Measurements from ENCODE around the gene PTGFRN.

Gene PTGFRN

DNA sequence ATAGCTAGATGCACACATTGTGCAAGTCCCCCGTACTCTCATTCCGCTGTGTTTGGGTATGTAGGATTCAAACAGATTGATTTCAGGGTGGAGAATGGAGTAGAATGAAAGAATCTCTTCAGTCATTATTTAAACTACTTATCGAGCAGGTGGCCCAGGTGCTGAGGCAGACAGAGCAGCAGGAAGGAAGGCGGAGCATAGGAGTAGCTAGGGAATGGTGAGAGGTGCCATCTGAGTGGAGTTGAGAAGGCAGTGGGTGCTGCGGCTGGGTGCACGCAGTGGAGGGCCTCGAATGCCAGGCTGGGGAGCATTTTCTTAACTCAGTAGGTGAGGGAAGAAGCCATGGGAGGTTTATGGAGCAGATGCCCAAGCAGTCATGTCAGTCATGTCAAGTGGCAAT, 46.7 kb downstream of the PTGFRN start:
- no peaks in the 10 kb centered on the region for H3K36me3 ChIP-seq (ENCODE audit: control insufficient read depth in 4 of 4, insufficient read depth in 4 of 4, low read length in 3 of 4)
- peaks cover 0 to 9% (median 3%) of the 10 kb centered on the region in 5 experiments for H3K27me3 ChIP-seq (replicated peaks in 2 of 5; ENCODE audit: control insufficient read depth in 4 of 5, insufficient read depth in 5 of 5, low read length in 4 of 5)
- no peak overlapping the region for H3K27ac ChIP-seq (ENCODE audit: insufficient read depth in 1 of 2, low read depth in 1 of 2, low read length in 2 of 2, poor library complexity in 1 of 2, severe bottlenecking in 2 of 2)
- H3K9me3 ChIP-seq (ENCODE audit: control extremely low read depth in 1 of 5, control insufficient read depth in 4 of 5, insufficient read depth in 2 of 5, low read depth in 1 of 5, low read length in 4 of 5): no peaks in the 10 kb centered on the region
- WGBS (ENCODE audit: insufficient coverage): 98% methylated on average over 7 of the region's 7 CpGs
- CTCF ChIA-PET: no interaction called here
- no peak overlapping the region for H3K4me3 ChIP-seq (ENCODE audit: control insufficient read depth in 1 of 7, extremely low read depth in 1 of 7, insufficient read depth in 4 of 7, low read depth in 2 of 7, low read length in 6 of 7)
- no peak for DNase-seq
- H3K4me1 ChIP-seq (ENCODE audit: control extremely low read depth in 1 of 4, control insufficient read depth in 4 of 4, insufficient read depth in 4 of 4, low read length in 3 of 4): no peaks in the 10 kb centered on the region
- POLR2A ChIA-PET: no interaction called here

DNA sequence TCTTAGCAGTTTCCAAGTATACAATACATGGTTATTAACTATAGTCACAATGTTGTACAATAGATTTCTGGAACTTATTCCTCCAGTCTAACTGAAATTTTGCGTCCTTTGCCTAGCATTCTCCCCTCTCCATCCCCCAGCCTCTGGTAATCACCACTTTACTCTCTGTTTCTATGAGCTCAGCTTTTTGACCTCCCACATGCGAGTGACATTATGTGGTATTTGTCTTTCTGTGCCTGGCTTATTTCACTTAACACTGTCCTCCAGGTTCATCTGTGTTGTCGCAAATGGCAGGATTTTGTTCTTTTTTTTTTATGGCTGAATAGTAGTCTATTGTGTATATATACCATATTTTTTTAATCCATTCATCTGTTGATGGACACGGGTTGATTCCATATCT, 47.9 kb downstream of the PTGFRN start:
- no peak for DNase-seq
- Histone ChIP-seq H3K36me3 (ENCODE audit: control insufficient read depth in 4 of 4, insufficient read depth in 4 of 4, low read length in 3 of 4) (no peaks in the 10 kb centered on the region), H3K9me3 (ENCODE audit: control extremely low read depth in 1 of 5, control insufficient read depth in 4 of 5, insufficient read depth in 2 of 5, low read depth in 1 of 5, low read length in 4 of 5) (no peaks in the 10 kb centered on the region), H3K27ac (ENCODE audit: insufficient read depth in 1 of 2, low read depth in 1 of 2, low read length in 2 of 2, poor library complexity in 1 of 2, severe bottlenecking in 2 of 2) (no peak overlapping the region), H3K4me3 (ENCODE audit: control insufficient read depth in 1 of 7, extremely low read depth in 1 of 7, insufficient read depth in 4 of 7, low read depth in 2 of 7, low read length in 6 of 7) (no peak overlapping the region), H3K27me3 (replicated peaks in 2 of 5; ENCODE audit: control insufficient read depth in 4 of 5, insufficient read depth in 5 of 5, low read length in 4 of 5) (peaks cover 0 to 15% (median 5%) of the 10 kb centered on the region in 5 experiments), H3K4me1 (ENCODE audit: control extremely low read depth in 1 of 4, control insufficient read depth in 4 of 4, insufficient read depth in 4 of 4, low read length in 3 of 4) (peaks cover 0 to 5% (median under 1%) of the 10 kb centered on the region in 4 experiments)
- 100% methylated on average over 1 of the region's 4 CpGs for WGBS (ENCODE audit: insufficient coverage)
- ChIA-PET POLR2A (no interaction called here), CTCF (interaction anchor here (2.1 kb wide), 1 partner anchor 10 kb away, joined by 6 read pairs; no protein-coding TSS in a partner anchor)

DNA sequence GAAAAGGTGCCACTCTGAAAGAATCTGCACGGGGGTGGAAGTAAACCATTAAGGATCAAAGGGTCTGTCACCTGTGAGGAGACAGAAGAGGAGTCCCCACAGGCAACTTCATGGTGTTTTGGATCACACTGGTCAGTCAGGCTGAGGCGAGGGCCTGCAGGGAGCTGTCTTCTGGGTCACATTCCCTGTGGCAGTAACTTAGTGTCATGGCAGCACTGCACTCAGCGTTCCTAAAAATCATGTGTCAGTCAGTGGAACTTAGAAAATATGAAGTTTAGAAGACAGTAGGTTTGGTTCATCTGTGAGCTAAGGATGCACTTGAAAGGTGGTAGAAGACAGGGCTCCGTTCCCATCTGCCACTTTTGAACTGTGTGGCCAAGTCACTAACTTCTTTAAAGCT, 48.4 kb downstream of the PTGFRN start:
- 94% methylated on average over 4 of the region's 4 CpGs for WGBS (ENCODE audit: insufficient coverage)
- H3K27ac ChIP-seq (ENCODE audit: insufficient read depth in 1 of 2, low read depth in 1 of 2, low read length in 2 of 2, poor library complexity in 1 of 2, severe bottlenecking in 2 of 2): no peak overlapping the region
- no peak overlapping the region for H3K4me3 ChIP-seq (ENCODE audit: control insufficient read depth in 1 of 7, extremely low read depth in 1 of 7, insufficient read depth in 4 of 7, low read depth in 2 of 7, low read length in 6 of 7)
- DNase-seq: no peak
- POLR2A ChIA-PET: no interaction called here
- H3K9me3 ChIP-seq (ENCODE audit: control extremely low read depth in 1 of 5, control insufficient read depth in 4 of 5, insufficient read depth in 2 of 5, low read depth in 1 of 5, low read length in 4 of 5): no peaks in the 10 kb centered on the region
- no peaks in the 10 kb centered on the region for H3K36me3 ChIP-seq (ENCODE audit: control insufficient read depth in 4 of 4, insufficient read depth in 4 of 4, low read length in 3 of 4)
- CTCF ChIA-PET: interaction anchor here (2.1 kb wide), 1 partner anchor 10 kb away, joined by 6 read pairs; no protein-coding TSS in a partner anchor
- peaks cover 0 to 9% (median 4%) of the 10 kb centered on the region in 4 experiments for H3K4me1 ChIP-seq (ENCODE audit: control extremely low read depth in 1 of 4, control insufficient read depth in 4 of 4, insufficient read depth in 4 of 4, low read length in 3 of 4)
- peaks cover 0 to 15% (median 5%) of the 10 kb centered on the region in 5 experiments for H3K27me3 ChIP-seq (replicated peaks in 2 of 5; ENCODE audit: control insufficient read depth in 4 of 5, insufficient read depth in 5 of 5, low read length in 4 of 5)

DNA sequence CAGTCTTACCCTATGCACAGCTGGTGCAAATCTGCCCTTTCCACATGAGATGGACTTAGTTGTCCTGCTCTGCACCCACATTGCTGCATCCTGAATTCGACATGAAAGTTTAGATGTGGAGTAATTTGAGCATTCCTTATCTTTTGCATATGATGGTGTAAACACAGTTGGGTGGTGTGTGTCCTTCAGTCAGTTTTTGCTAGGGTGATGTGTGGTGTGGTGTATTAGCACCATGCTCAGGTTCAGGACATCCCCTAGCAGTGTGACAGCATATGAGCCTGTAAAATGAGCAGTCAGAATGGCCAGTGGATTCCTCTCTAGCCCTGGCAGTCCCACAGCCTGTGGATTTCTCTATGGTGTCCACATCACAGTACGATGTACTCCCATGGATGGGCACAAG, 49.3 kb downstream of the PTGFRN start:
- WGBS (ENCODE audit: insufficient coverage): 100% methylated on average over 1 of the region's 2 CpGs
- H3K36me3 ChIP-seq (ENCODE audit: control insufficient read depth in 4 of 4, insufficient read depth in 4 of 4, low read length in 3 of 4): no peaks in the 10 kb centered on the region
- H3K27ac ChIP-seq (ENCODE audit: insufficient read depth in 1 of 2, low read depth in 1 of 2, low read length in 2 of 2, poor library complexity in 1 of 2, severe bottlenecking in 2 of 2): no peak overlapping the region
- no peak overlapping the region for H3K4me3 ChIP-seq (ENCODE audit: control insufficient read depth in 1 of 7, extremely low read depth in 1 of 7, insufficient read depth in 4 of 7, low read depth in 2 of 7, low read length in 6 of 7)
- CTCF ChIA-PET: no interaction called here
- H3K4me1 ChIP-seq (ENCODE audit: control extremely low read depth in 1 of 4, control insufficient read depth in 4 of 4, insufficient read depth in 4 of 4, low read length in 3 of 4): peaks cover 0 to 13% (median 10%) of the 10 kb centered on the region in 4 experiments
- H3K9me3 ChIP-seq (ENCODE audit: control extremely low read depth in 1 of 5, control insufficient read depth in 4 of 5, insufficient read depth in 2 of 5, low read depth in 1 of 5, low read length in 4 of 5): no peaks in the 10 kb centered on the region
- DNase-seq: no peak
- peaks cover 0 to 15% (median 5%) of the 10 kb centered on the region in 5 experiments for H3K27me3 ChIP-seq (replicated peaks in 2 of 5; ENCODE audit: control insufficient read depth in 4 of 5, insufficient read depth in 5 of 5, low read length in 4 of 5)
- POLR2A ChIA-PET: no interaction called here

DNA sequence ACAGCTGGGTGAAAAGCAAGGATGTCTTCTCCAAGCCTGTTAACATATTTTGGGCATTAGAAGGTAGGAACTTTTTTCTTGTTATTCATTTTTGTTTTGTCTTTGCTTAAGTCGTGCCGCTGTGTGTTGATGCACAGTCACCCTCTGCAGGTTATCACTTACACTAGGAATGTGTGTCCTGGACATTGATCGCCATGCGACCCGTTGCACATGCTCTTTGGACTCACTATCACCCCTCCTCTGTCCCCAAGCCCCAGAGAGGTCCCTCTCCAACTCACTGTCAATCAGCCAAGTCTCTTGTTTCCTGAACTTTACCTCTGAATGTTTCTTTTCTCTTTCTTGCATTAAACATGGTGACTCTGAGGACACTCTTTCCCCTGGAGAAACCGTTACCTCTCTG, 51.9 kb downstream of the PTGFRN start:
- CTCF ChIA-PET: no interaction called here
- no peak overlapping the region for H3K4me3 ChIP-seq (ENCODE audit: control insufficient read depth in 1 of 7, extremely low read depth in 1 of 7, insufficient read depth in 4 of 7, low read depth in 2 of 7, low read length in 6 of 7)
- WGBS (ENCODE audit: insufficient coverage): 93% methylated on average over 6 of the region's 6 CpGs
- no peaks in the 10 kb centered on the region for H3K36me3 ChIP-seq (ENCODE audit: control insufficient read depth in 4 of 4, insufficient read depth in 4 of 4, low read length in 3 of 4)
- POLR2A ChIA-PET: no interaction called here
- peaks cover 0 to 13% (median 10%) of the 10 kb centered on the region in 4 experiments for H3K4me1 ChIP-seq (ENCODE audit: control extremely low read depth in 1 of 4, control insufficient read depth in 4 of 4, insufficient read depth in 4 of 4, low read length in 3 of 4)
- H3K9me3 ChIP-seq (ENCODE audit: control extremely low read depth in 1 of 5, control insufficient read depth in 4 of 5, insufficient read depth in 2 of 5, low read depth in 1 of 5, low read length in 4 of 5): no peaks in the 10 kb centered on the region
- peaks cover 0 to 20% (median 7%) of the 10 kb centered on the region in 5 experiments for H3K27me3 ChIP-seq (replicated peaks in 2 of 5; ENCODE audit: control insufficient read depth in 4 of 5, insufficient read depth in 5 of 5, low read length in 4 of 5)
- H3K27ac ChIP-seq (ENCODE audit: insufficient read depth in 1 of 2, low read depth in 1 of 2, low read length in 2 of 2, poor library complexity in 1 of 2, severe bottlenecking in 2 of 2): no peak overlapping the region
- DNase-seq: no peak

DNA sequence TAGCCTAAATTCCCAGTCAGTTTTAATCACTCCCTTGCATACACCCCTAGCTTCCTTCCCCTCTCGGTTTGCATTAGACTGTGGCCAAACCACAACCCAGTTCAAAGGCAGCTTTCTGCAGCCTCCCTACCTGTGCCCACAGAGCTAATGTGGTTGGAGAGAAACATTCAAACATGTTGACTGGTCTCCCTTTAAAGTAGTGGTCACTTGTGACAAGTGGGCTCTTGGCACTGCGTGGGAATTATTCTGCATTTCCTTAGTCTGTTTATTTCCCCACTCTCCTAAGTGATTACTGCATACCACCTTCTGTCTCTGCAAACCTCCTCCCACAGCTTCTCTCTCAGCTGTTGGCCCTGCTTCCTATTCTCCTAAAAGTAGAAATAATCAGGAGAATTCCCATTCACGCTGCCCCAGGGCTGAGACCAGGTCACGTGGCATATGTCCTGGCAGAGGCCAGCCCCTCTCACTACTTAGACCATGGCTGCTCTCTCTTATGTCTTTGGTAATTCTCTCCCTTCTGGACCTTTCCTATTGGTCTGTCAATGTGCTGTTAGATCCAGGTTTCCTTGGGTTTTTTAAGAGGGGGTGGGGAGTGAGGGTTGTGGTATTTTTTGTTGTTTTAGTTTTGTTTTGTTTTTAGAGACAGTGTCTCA, 53.4 kb downstream of the PTGFRN start:
- ChIA-PET CTCF (interaction anchor here (0.6 kb wide), 1 partner anchor 278 kb away, joined by 4 read pairs; no protein-coding TSS in a partner anchor), POLR2A (no interaction called here)
- 0% methylated on average over 1 of the region's 4 CpGs for WGBS (ENCODE audit: insufficient coverage)

DNA sequence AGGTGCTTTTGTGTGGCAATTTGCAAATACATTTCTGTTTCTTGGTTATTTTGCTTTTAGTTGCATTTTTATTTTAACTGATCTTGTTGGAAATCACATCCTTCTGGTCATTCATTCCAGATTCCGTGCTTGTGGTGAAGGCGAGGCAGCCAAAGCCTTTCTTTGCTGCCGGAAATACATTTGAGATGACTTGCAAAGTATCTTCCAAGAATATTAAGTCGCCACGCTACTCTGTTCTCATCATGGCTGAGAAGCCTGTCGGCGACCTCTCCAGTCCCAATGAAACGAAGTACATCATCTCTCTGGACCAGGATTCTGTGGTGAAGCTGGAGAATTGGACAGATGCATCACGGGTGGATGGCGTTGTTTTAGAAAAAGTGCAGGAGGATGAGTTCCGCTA, 57.1 kb downstream of the PTGFRN start:
- Histone ChIP-seq H3K36me3 (ENCODE audit: control insufficient read depth in 4 of 4, insufficient read depth in 4 of 4, low read length in 3 of 4) (no peaks in the 10 kb centered on the region), H3K9me3 (ENCODE audit: control extremely low read depth in 1 of 5, control insufficient read depth in 4 of 5, insufficient read depth in 2 of 5, low read depth in 1 of 5, low read length in 4 of 5) (no peaks in the 10 kb centered on the region), H3K27ac (ENCODE audit: insufficient read depth in 1 of 2, low read depth in 1 of 2, low read length in 2 of 2, poor library complexity in 1 of 2, severe bottlenecking in 2 of 2) (no peak overlapping the region), H3K4me3 (ENCODE audit: control insufficient read depth in 1 of 7, extremely low read depth in 1 of 7, insufficient read depth in 4 of 7, low read depth in 2 of 7, low read length in 6 of 7) (no peak overlapping the region), H3K4me1 (ENCODE audit: control extremely low read depth in 1 of 4, control insufficient read depth in 4 of 4, insufficient read depth in 4 of 4, low read length in 3 of 4) (peaks cover 0 to 13% (median 10%) of the 10 kb centered on the region in 4 experiments), H3K27me3 (replicated peaks in 2 of 5; ENCODE audit: control insufficient read depth in 4 of 5, insufficient read depth in 5 of 5, low read length in 4 of 5) (peaks cover 0 to 7% (median 1%) of the 10 kb centered on the region in 5 experiments)
- WGBS (ENCODE audit: insufficient coverage): 89% methylated on average over 11 of the region's 11 CpGs
- ChIA-PET POLR2A (no interaction called here), CTCF (no interaction called here)
- no peak for DNase-seq

More for the DNA sequence above, 53.4 kb downstream of the PTGFRN start:
- peaks cover 0 to 13% (median 10%) of the 10 kb centered on the region in 4 experiments for H3K4me1 ChIP-seq (ENCODE audit: control extremely low read depth in 1 of 4, control insufficient read depth in 4 of 4, insufficient read depth in 4 of 4, low read length in 3 of 4)
- H3K4me3 ChIP-seq (ENCODE audit: control insufficient read depth in 1 of 7, extremely low read depth in 1 of 7, insufficient read depth in 4 of 7, low read depth in 2 of 7, low read length in 6 of 7): peak overlapping the region in 1 of 7 experiments; percentile 20
- peaks cover 0 to 20% (median 7%) of the 10 kb centered on the region in 5 experiments for H3K27me3 ChIP-seq (replicated peaks in 2 of 5; ENCODE audit: control insufficient read depth in 4 of 5, insufficient read depth in 5 of 5, low read length in 4 of 5)
- no peaks in the 10 kb centered on the region for H3K9me3 ChIP-seq (ENCODE audit: control extremely low read depth in 1 of 5, control insufficient read depth in 4 of 5, insufficient read depth in 2 of 5, low read depth in 1 of 5, low read length in 4 of 5)
- H3K27ac ChIP-seq (ENCODE audit: insufficient read depth in 1 of 2, low read depth in 1 of 2, low read length in 2 of 2, poor library complexity in 1 of 2, severe bottlenecking in 2 of 2): no peak overlapping the region
- H3K36me3 ChIP-seq (ENCODE audit: control insufficient read depth in 4 of 4, insufficient read depth in 4 of 4, low read length in 3 of 4): no peaks in the 10 kb centered on the region
- peak; percentile 36 to 86 (median 81) for DNase-seq

All from common myeloid progenitor, CD34-positive (primary cell).